Measurements from ENCODE around the gene IRF2BP2.

Gene IRF2BP2

DNA sequence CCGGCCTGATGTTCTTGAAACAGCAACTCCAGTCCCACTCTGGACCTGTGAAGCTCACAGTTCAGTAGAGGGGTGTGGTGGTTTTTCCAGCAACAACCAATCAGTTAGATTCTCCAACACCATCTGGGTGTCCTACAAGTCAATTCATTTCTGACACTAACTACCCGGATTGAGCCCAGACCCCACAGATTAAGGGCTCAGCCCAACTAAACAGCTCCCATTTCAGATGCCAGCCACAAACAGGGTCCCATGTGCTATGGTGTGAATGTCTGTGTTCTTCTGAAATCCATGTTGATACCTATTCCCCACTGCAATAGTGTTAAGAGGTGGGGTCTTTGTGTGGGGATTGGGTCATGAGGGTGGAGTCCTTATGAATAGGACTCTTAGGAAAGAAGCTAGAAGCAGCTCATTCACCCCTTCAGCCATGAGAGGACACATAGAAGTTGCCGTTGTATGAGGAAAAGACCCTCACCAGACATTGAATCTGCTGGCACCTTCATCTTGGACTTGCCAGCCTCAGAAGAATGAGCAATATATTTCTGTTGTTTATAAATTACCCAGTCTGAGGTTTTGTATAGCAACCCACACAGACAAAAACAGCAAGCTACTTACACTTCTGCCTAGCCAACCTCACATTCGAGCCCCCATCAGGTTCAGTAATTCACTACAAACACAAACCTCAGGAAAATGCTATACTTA lies 53.6 kb downstream of the IRF2BP2 start:
- TF ChIP-seq, protein P1, sequence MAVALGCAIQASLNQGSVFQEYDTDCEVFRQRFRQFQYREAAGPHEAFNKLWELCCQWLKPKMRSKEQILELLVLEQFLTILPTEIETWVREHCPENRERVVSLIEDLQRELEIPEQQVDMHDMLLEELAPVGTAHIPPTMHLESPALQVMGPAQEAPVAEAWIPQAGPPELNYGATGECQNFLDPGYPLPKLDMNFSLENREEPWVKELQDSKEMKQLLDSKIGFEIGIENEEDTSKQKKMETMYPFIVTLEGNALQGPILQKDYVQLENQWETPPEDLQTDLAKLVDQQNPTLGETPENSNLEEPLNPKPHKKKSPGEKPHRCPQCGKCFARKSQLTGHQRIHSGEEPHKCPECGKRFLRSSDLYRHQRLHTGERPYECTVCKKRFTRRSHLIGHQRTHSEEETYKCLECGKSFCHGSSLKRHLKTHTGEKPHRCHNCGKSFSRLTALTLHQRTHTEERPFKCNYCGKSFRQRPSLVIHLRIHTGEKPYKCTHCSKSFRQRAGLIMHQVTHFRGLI (tag by site-specific recombination; IDR thresholded peaks at IDR 0.05), result peak; percentile 89
- TF ChIP-seq ZNF19 (tag by site-specific recombination; IDR thresholded peaks at IDR 0.05; ENCODE audit: low read depth) (no peak), ZFP37 (tag by site-specific recombination; IDR thresholded peaks at IDR 0.05) (peak; percentile 77; the same call in 1 of the 2 replicates), KLF10 (tag by site-specific recombination; IDR thresholded peaks at IDR 0.05) (no peak)
- TF ChIP-seq, protein P2, sequence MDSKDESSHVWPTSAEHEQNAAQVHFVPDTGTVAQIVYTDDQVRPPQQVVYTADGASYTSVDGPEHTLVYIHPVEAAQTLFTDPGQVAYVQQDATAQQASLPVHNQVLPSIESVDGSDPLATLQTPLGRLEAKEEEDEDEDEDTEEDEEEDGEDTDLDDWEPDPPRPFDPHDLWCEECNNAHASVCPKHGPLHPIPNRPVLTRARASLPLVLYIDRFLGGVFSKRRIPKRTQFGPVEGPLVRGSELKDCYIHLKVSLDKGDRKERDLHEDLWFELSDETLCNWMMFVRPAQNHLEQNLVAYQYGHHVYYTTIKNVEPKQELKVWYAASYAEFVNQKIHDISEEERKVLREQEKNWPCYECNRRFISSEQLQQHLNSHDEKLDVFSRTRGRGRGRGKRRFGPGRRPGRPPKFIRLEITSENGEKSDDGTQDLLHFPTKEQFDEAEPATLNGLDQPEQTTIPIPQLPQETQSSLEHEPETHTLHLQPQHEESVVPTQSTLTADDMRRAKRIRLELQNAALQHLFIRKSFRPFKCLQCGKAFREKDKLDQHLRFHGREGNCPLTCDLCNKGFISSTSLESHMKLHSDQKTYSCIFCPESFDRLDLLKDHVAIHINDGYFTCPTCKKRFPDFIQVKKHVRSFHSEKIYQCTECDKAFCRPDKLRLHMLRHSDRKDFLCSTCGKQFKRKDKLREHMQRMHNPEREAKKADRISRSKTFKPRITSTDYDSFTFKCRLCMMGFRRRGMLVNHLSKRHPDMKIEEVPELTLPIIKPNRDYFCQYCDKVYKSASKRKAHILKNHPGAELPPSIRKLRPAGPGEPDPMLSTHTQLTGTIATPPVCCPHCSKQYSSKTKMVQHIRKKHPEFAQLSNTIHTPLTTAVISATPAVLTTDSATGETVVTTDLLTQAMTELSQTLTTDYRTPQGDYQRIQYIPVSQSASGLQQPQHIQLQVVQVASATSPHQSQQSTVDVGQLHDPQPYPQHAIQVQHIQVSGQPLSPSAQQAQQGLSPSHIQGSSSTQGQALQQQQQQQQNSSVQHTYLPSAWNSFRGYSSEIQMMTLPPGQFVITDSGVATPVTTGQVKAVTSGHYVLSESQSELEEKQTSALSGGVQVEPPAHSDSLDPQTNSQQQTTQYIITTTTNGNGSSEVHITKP (tag by site-specific recombination; IDR thresholded peaks at IDR 0.05), result 0 out of 2 replicates have a peak, but pooled peaks have one; percentile 32
- H3K4me3 ChIP-seq (ENCODE audit: low read depth, low read length), result no peak overlapping the region
- H3K9me3 ChIP-seq (ENCODE audit: control insufficient read depth, insufficient read depth, low read depth, low read length), result no peaks in the 10 kb centered on the region
- POLR2A ChIA-PET, result interaction anchor here (3.8 kb wide), 1 partner anchor 12 kb away, joined by 28 read pairs; no protein-coding TSS in a partner anchor
- H3K36me3 ChIP-seq (ENCODE audit: control insufficient read depth in 2 of 2, insufficient read depth in 1 of 2, low read length in 2 of 2), result no peaks in the 10 kb centered on the region
- CTCF ChIA-PET, result interaction anchor here (0.8 to 2.2 kb wide), 4 partner anchors 8 to 57 kb away, joined by 3 to 6 read pairs (median 5); no protein-coding TSS in a partner anchor
- H3K27ac ChIP-seq (ENCODE audit: extremely low read depth, low read depth, low read length), result no peak overlapping the region; the same call in 1 of the 2 replicates
- H3K4me1 ChIP-seq (ENCODE audit: control insufficient read depth, insufficient read depth, low read length), result peaks cover 10% of the 10 kb centered on the region

DNA sequence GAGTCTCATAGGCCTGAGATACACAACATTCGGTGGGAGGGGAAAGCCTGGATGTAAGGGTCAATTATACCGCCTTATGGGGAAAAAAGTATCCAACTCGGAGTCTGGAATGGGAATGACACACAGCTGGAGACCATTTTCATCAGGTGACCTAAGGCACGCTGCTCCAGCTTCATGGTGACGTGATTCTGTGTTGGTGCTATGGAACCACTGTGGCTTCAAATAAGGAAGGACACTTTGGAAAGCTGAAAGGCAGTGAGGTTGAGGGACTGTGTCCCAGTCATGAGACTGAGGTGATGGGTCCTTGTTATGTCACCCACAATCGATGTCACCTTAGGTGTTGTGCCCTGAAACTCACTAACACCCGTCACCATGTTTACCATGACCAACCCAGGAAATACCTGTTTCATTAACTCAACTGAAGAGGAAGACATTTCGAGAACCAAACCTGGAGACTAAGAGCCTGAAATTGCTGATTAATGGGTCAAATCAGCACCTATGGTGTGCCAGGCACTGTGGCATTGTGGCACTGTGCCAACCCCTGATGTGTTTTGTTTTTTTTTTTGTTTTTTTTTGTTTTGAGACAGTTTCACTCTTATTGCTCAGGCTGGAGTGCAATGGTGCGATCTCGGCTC lies 54.5 kb downstream of the IRF2BP2 start:
- H3K4me3 ChIP-seq (ENCODE audit: low read depth, low read length), result no peak overlapping the region
- no peaks in the 10 kb centered on the region for H3K36me3 ChIP-seq (ENCODE audit: control insufficient read depth in 2 of 2, insufficient read depth in 1 of 2, low read length in 2 of 2)
- H3K27ac ChIP-seq (ENCODE audit: extremely low read depth, low read depth, low read length), result peak overlapping the region; percentile 79
- ChIA-PET POLR2A (interaction anchor here (3.8 kb wide), 1 partner anchor 11 kb away, joined by 28 read pairs; no protein-coding TSS in a partner anchor), CTCF (interaction anchor here (0.8 to 2.2 kb wide), 4 partner anchors 9 to 48 kb away, joined by 3 to 6 read pairs (median 4); no protein-coding TSS in a partner anchor)
- H3K4me1 ChIP-seq (ENCODE audit: control insufficient read depth, insufficient read depth, low read length), result peaks cover 10% of the 10 kb centered on the region
- H3K9me3 ChIP-seq (ENCODE audit: control insufficient read depth, insufficient read depth, low read depth, low read length), result no peaks in the 10 kb centered on the region
- TF ChIP-seq ZNF416 (tag by site-specific recombination; IDR thresholded peaks at IDR 0.05) (0 out of 2 replicates have a peak, but pooled peaks have one; percentile 8), YY2 (tag by site-specific recombination; IDR thresholded peaks at IDR 0.05) (no peak), ZNF10 (tag by site-specific recombination; IDR thresholded peaks at IDR 0.05) (0 out of 2 replicates have a peak, but pooled peaks have one; percentile 60), SCRT2 (tag by site-specific recombination; IDR thresholded peaks at IDR 0.05) (no peak), GFI1B (tag by site-specific recombination; IDR thresholded peaks at IDR 0.05) (no peak), ZNF133 (tag by site-specific recombination; IDR thresholded peaks at IDR 0.05) (peak; percentile 15; the same call in 1 of the 2 replicates), ZNF670 (tag by site-specific recombination; IDR thresholded peaks at IDR 0.05; ENCODE audit: low read depth) (no peak), ZEB2 (tag by site-specific recombination; IDR thresholded peaks at IDR 0.05) (0 out of 2 replicates have a peak, but pooled peaks have one; percentile 23), ZBTB8A (tag by site-specific recombination; IDR thresholded peaks at IDR 0.05) (0 out of 2 replicates have a peak, but pooled peaks have one; percentile 21), ZNF747 (tag by site-specific recombination; IDR thresholded peaks at IDR 0.05) (no peak), SETDB1 (IDR thresholded peaks at IDR 0.05; ENCODE audit: insufficient read length, low read length) (no peak)
- TF ChIP-seq, protein P3, sequence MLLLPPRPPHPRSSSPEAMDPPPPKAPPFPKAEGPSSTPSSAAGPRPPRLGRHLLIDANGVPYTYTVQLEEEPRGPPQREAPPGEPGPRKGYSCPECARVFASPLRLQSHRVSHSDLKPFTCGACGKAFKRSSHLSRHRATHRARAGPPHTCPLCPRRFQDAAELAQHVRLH (tag by site-specific recombination; IDR thresholded peaks at IDR 0.05), result no peak
- TF ChIP-seq, protein P4, sequence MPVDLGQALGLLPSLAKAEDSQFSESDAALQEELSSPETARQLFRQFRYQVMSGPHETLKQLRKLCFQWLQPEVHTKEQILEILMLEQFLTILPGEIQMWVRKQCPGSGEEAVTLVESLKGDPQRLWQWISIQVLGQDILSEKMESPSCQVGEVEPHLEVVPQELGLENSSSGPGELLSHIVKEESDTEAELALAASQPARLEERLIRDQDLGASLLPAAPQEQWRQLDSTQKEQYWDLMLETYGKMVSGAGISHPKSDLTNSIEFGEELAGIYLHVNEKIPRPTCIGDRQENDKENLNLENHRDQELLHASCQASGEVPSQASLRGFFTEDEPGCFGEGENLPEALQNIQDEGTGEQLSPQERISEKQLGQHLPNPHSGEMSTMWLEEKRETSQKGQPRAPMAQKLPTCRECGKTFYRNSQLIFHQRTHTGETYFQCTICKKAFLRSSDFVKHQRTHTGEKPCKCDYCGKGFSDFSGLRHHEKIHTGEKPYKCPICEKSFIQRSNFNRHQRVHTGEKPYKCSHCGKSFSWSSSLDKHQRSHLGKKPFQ (tag by site-specific recombination; IDR thresholded peaks at IDR 0.05), result no peak

Data from HEK293 (cell line).